GDM1 (cell line): Measurements from ENCODE around the gene PLEKHG3.
"Not testable (repeated sequence)": the region's sequence is repeated elsewhere in the genome, so short reads cannot be mapped to it uniquely, and the experiment has no call there.

Experiments used
- DNase-seq: peaks from one replicate; lab custom pipeline; 2025; lab: John Stamatoyannopoulos, UW

The PLEKHG3 gene

DNA sequence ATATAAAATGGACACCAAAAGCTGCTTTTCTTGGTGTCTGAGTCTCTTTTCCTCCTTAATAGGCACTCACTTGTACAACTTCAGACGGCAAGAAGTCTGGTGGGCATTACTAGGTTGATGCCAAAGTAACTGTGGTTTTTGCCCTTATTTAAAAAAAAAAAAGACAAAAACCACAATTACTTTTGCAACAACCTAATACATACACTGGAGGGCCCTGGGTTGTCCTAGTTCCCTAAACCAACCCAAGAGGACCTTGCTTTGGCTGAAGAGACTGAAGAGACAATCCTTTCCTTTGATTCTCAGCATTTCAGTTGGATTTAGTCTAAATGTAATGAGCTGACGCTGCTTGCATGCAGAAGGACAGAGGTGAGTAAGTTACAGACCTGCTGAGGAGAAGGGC lies 16.2 kb upstream of the PLEKHG3 start:
- no peak for DNase-seq

DNA sequence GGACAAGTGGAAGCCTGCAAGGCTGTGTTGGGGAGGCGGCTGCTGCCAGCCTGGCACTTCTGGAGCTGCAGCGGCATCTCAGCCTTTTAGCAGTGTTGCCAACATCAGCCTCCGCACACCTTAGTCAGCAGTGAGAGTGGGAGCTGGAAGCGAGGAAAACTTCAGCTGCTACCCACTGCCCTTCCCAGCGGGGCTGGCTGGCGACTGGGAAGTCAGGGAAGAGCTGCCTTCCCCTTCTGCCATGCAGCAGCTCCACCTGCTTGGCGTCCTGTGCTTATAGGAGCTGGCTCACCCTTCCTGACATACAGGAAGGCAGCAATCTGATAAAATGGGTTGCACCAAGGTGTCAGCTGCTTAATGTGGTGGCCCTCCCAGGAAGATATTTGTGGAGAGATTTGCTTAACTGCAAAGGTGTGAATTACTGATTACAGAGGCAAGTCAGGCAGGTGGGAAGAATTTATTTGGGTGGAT lies 15.4 kb upstream of the PLEKHG3 start:
- no peak for DNase-seq

DNA sequence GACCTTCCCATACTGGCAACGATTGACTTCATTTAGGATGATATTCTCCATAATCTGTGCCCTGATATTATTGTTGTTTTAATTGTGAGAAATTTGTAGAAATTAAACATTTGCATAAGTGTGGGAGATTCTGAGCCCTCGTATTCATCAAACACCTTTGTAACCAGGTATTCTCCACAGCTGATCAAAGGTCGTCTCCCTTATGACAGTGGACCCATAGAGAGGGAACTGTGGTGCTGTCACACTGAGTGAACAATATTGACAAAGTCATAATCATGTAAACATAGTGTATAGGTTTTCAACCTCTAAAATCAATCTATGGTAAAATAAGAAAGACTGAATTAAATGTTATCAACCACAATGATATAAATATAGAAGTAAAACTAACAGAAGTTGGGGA lies 14.9 kb upstream of the PLEKHG3 start:
- DNase-seq, result no peak

DNA sequence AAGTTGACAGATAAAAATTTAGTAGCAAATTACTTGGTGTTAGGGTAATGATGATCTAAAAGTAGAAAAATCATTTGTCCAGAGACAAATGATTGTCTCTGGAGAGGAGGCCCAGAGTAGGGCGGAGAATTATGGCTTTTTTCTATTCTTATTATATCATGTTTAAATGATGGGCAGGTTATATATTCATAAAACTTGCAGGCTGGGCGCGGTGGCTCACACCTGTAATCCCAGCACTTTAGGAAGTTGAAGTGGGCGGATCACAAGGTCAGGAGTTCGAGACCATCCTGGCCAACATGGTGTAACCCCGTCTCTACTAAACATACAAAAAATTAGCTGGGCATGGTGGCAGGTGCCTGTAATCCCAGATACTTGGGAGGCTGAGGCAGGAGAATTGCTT lies 13.6 kb upstream of the PLEKHG3 start:
- DNase-seq, result not testable (repeated sequence)

DNA sequence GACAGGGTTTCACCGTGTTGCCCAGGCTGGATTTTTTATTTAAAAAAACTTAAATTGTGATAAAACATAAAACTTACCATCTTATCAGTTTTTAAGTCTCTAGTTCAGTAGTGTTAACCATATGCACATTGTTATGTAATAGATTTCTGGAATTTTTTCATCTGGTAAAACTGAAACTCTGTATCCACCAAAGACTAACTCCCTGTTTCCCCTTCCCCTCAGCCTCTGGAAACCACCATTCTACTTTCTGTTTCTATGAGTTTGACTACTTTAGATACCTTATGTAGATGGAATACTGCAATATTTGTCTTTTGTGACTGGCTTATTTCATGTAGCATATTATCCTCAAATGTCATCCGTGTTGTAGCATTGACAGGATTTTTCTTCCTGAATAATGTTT lies 12.8 kb upstream of the PLEKHG3 start:
- DNase-seq, result no peak

DNA sequence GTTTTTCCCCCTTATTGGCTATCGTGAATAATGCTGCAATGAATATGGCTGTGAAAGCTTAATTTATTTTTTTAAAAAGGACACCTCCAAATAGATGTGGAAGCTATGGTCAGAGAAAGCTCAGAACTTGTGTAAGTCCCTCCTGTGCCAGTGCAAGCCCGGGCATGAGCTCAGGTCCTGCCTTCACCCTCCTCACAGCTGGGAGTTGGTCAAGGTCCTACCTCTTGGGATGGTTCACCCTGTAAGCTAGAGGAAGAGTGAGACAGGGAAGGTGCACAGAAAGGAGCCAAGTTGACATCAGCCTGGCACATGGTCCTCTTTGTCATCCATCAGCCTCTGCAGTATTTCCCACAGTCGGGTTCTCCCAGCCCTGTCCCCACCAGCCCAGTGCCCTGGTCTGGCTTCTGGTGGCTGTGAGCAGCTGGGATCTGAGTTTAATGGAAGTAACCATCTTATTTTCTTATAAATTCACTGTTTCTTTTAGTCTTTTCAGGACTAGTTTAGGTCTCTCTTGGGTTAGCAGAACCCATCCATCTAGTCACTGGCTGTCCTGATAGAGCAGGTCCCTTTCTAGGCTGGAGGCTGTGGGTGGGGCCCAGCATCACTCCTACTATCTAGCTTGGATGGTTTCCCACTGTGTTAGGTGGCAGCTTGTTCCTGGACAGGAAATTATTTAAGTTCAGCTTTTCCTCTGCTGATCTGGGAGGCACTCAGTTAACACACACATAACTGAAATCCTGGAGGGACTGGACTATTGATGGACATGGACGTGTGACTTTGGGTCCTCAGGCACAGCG lies 11.8 kb upstream of the PLEKHG3 start:
- DNase-seq, result no peak

DNA sequence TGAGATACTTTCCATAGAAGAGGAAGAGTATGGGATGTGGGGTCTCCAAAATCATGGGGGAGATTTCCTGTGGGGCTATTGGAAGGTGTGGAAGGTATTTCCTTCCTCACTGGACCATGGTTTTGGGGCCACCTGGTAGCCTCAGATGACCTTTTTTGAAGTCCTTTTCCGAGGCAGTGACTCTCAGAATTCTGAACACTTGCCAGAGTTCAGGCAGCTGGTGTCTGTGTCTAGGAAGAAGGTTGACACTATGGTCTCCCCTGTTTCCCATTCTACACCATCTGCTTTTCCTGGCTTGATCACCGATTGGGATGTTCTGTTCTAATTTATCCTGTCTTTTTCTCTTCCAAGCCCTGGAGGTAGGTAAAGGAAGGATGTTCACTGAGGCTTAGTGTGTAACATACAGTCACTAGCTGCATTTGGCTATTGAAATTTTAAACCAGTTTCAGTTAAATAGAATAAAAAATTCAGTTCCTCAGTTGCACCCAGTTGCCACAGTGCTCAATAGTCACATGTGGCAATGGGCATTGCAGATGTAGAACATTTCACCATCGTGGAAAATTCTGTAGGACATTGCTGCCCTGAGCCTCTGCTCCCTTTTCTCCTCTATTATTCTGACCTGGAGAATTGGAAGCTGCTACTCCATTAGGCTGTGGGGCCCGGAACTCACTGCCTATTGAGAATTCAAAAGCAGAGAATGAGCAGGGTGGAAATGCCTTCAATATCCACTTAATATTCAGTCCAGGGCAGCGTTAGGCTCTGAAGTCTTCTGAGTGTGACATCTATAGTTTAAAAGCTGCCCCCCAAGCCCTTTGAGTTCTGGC lies 11.0 kb upstream of the PLEKHG3 start:
- DNase-seq, result no peak

DNA sequence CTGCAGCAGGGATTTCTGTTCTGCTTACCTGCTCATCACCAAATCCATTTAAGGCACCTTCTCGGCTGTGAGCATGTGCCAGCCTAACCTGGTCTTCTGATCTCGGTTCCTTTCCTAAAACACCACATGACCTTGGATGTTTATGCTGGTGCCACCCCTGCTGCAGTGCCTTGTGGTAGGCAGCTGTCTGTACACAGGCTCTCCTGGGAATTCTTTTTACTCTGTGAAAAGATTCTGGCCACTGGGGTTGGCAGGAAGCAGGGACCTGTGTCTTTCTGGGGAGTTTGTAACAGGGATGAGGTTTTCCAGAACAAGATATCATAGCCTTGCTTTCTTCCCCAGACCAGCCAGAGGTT lies 10.4 kb upstream of the PLEKHG3 start:
- no peak for DNase-seq

DNA sequence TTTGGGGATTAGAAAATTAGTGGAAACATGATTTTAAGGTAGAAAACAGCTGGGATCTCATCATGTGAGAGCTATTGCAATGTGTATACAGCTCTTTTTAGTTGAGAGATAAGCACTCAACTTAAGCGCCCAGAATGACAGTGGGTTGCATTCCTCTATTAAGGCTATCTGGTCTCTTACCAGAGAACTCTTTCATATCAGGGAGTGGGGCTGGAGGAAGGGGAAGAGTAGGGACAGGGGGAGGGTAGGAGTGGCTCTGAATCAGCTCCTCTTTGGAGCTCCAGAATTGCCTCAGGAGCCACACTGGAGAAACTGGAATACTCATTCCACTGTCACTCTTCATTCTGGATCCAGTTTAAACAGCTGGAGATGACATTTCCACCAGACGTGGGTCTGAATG lies 9.2 kb upstream of the PLEKHG3 start:
- no peak for DNase-seq

DNA sequence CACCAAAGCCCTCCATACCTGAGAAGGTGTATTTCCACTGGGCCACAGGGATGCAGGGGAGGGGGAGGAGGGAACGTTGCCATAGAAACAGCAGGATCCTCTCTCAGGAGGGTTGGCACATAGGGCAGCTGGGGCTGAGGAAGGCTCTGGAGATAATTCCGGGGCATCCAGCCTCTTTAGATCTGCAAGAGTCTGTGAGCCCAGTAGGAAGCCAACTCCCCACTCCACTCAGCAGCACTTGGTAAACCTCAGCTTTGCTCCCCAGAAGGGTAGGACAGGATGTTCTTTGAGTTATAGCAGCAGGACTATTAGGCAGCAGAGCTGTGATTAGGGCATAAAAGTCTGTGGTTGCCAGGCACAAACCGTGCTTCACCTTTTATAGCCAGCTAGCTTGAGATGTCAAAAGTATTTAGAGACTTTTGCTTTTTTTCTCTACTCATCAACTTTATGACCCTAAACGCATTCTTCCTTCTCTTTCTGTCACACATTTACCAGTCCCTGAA lies 7.8 kb upstream of the PLEKHG3 start:
- no peak for DNase-seq

DNA sequence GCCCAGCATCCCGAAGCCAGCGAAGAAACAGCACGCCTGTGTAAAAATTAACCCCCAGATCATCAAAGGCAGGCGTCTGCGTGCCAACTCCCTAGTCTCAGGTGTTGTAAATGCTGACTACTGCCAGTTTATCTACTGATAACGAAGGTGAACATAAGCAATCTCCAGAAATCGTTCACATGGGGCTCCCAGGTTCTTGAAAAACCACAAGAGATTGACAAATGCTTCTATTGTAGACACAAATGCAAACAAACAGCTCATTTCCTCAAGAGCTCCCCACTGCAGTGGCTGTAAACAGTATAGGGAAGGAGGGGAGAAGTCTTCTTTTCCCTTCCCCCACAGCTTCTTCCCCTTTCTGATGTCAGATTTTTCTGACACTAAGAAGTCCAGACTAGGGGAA lies 5.3 kb upstream of the PLEKHG3 start:
- DNase-seq, result peak; percentile 74

DNA sequence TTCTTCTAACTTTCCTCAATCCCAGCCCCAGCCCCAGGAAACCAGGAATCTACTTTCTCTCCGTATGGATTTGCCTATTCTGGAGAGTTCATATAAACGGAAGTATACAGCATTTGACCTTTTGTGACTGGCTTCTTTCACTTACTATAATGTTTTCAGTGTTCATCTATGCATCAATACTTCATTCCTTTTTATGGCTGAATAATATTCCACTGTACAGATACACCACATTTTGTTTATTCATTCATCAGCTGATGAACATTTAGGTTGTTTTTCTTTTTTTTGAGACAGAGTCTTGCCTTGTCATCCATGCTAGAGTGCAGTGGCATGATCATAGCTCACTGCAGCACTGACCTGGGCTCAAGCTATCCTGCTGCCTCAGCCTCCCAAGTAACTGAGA lies 3.9 kb upstream of the PLEKHG3 start:
- no peak for DNase-seq

DNA sequence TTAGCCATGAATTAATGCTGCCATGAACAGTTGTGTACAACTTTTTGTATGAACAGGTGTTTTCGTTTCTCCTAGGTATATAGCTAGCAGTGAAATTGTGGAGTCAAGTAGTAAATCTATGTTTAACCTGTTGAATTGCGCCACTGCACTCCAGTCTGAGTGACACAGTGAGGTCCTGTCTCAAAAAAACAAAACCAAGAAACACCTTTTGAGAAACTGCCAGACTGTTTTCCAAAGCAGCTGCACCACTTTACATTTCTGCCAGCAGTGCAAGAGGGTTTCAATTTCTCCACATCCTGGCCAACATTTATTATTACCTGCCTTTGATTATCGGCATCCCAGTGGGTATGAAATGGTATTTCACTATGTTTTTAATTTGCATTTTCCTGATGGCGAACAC lies 3.3 kb upstream of the PLEKHG3 start:
- DNase-seq, result no peak

DNA sequence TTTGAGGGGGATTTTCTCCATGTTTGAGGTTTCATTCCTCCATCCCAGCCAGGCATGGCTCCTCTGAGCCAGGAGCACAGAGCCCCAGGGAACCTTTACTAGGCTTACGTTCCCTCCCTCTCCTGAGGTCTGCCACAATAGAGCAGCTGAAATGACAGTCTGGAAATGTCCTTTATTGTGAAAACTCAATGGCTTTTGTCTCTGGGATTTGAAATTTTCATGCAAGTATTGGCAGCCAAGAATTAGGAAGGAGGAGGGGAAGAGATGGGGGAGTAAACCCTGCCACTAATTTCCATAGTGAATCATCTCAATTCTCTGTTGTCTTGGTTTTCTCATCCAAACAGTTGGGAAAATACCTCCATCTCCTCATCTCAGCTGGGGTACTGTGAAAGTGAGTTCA lies 2.6 kb upstream of the PLEKHG3 start:
- DNase-seq, result no peak

DNA sequence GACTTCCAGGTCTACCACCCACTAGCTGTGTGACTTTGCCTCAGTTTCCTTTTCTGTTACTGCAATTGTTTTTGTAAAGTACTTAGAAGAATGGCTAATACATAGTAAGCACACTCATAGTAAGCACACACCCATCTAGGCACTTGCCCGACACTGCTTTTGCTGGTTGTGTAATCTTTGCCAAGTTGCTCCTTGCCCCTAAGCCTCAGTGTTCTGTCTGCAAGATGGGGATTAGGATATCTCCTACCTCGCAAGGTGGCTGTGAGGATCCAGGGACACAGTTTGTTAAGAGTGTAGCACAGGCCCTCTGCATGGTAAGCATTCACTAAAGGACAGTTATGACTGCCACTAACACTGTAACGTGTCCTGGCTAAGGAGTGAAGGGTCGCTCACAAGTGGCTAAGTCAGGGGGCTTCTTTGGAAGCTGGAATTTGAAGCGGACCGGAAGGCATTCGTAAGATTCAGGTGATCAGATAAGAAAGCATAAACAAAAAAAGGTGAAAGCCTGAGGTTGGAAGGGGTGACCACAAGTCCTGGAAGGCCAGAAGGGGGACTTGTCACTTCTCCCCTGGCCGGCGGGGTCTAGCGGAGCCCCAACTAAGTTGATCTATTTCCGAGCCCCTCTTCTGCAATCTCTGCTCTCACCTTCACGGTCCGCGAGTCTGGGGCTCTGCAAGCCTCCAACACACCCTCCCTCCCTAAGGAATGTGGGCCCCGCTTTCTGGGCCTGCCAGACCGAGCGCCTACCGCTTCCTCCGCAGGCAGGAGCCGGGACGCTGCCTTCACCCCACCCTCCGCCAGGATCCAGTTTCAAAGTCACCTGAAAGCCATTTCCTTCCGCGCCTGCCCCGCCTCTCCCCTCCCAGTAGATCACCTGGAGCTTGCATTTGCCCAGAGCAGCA lies 1.5 kb upstream of the PLEKHG3 start:
- no peak for DNase-seq

DNA sequence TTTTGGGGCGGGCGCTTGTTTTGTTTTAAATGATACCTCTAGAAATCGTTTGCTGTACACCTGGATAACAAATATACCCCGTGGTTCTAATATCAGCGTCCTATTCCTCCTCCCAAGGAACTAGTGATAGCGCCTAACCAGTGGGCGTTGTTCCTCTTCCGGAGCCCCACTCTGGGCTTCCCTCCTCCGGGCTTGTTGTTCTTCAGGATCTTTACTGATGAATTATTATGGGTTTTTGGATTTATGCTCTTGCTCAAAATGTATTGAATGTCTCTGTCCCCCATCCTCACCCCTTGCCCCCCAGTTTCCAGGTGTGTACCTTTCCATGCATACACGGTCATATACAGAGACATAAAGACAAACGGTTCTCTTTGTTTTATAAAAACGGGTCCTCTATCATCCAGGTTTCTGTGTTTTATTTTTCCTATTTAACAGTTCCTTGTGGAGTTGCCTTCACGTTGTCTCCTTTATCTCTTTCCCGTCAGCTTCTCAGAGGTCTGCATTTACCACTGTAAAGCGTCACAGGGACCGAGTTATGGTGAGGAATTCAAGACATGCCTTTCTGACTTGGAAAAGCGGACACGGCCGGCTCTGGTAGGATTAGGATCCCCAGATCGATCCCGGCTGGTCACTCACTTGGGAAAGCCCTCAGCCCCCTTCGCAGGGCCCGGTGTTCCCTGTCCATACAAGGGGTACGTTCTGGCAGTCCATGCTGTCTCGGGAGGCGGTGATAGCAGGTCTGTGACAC lies 655 bp upstream of the PLEKHG3 start:
- DNase-seq, result no peak

DNA sequence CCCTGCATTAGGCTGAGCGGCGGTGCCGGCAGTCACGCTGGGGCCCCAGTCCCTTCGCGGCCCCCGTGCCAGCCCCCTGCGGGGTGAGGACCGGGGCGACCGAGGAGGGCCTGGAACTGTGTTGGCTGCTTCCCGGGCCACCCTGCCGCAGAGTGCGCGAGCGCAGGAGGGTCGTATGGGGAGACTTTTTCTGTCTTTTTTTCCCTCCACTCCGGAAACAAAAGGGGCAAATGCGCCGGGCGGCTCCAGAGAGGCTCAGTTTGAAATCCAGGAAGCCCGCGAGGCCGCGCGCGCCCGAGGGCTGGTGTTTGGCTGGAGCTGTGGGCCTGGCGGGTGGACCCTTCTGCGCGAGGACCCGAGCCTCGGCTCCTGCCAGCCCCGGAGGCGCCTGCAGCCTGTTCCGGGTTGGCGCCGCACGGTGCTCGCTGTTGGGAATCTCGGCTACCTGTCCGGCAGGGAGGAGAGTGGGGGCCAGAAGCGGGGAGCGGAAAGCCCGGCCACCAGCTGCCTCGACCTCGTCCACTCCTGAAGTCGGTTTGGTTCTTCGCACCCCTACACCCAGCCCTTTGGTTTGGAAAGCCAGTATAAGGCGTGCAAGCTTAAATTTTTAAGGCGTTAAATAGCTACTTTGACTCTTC lies 638 bp downstream of the PLEKHG3 start:
- DNase-seq, result no peak

DNA sequence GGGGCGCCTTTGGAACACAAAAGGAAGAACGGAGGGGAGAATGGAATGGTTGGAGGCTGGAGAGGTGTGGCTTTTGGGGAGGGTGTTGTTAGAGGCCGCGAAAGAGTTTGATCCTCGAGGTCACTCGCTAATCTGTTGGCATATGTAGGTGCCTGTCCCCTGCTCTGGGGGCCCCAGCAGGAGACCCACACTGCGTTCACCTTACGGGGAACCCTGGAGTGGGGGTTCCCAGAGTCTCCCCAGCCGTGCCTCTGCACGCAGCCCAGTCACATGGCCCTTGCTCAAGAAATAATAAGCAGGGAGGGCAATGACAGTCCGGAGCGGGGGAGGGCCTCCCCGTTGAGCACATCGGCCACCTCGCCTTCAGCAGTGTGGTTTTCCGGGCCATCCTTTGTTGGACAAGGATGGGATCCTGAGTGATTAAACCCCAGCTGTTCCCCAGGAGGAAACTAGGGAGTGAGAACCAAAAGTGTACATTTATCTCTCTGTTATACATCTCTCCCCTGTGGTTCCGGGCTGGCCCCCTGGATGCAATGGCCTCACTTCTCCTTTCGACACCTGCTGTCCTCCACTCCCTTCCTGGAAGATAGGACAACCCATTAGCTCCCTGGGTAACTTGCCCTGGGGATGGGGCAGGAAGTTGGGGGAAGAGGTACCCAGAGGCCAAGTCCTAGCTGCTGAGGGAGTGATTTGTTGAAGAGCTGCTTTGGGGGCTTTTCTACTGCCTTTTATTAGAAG lies 1.3 kb downstream of the PLEKHG3 start:
- no peak for DNase-seq

DNA sequence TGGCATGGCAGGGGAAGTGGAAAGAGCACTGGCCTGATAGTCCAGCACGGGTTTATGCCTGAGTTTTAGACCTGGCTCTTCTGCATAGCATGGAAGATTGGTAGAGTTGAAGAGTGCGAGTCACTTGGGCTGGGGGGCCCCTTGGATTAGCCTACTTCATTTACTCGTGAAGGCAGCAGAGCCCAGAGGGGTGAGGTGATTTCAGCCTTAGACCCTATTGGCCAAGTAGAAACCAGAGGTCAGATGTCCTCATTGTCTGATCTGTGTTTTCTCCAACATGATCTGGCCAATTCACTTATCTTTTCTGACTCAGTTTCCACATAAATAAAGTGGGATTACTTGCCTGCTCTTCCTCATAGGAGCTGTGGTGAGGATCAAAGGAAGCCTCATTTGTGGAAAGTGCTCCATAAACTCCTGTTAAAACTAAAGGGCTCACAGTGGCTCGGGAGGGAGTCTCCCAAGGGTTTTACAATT lies 1.9 kb downstream of the PLEKHG3 start:
- DNase-seq, result no peak

DNA sequence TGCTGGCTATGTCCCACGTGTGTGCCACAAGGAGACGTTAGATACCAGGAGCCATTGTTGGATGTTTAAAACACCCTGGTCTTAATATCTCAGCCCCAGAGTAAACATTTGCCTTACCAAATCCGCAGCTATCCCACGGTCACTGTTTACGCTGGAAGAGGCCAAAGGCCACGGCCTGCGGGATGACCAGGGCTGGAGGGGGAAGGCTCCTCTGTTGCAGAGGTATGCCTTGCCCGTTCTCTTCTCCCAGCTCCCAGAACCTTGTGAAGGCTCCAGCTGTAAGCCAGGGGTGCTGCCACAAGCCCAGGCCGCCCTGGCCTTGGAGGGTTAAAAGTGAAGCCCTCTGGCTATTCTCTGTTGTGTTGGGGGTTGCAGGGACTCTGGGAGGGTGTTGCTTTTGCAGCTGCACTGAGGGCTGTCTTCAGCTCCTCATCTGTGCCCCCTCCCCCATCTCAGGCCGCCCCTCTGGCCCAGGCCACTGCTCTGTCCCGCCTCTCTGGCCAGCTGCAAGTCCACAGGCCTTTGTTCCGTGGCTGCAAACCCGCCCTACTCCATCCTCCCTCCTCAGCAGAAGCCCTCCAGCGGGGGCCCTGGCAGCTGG lies 2.5 kb downstream of the PLEKHG3 start:
- no peak for DNase-seq
